PC-3 (cell line): ENCODE data around the gene CTSE. TPM values are rescaled to one million over a fixed set of nuclear protein-coding genes. Genes with fewer than 3 reads are reported as not detected.

Experiments used
- ATAC-seq: fragments of 200-7000 bp; cut with Tn5 transposase; 2 replicates; pipeline ENCODE4 v1.9.1; 2020; ENCODE audit warnings: mild to moderate bottlenecking, moderate library complexity
- BruUV-seq: library from RNA; stranded (reverse); fragments of 400-500 nt; replicated peaks from 2 replicates; lab custom pipeline; 2021; lab: Mats Ljungman, UMichigan
- CTCF ChIA-PET: fragments of 300-600 bp; sonication (Branson Sonifier 250); formaldehyde crosslinking; loops from one replicate; lab custom pipeline; 2022; ENCODE audit warnings: antibody characterized with exemption; lab: Charles Lee
- POLR2A ChIA-PET: fragments of 300-600 bp; sonication (Branson Sonifier 250); formaldehyde crosslinking; loops from one replicate; lab custom pipeline; 2022; ENCODE audit warnings: antibody characterized with exemption; ENCODE audit not compliant: unreplicated experiment; lab: Charles Lee
- DNase-seq: peaks from one replicate; pipeline ENCODE4 v3.0.0-alpha.2; 2015
- H2AFZ ChIP-seq: fragments of 300-600 bp; sonication (generic); 2 replicates; pipeline ENCODE4 v1.6.0; 2016; ENCODE audit warnings: antibody characterized with exemption, low read length
- H3F3A ChIP-seq: fragments of 300-600 bp; sonication (generic); one replicate; pipeline ENCODE4 v1.6.0; 2017; ENCODE audit warnings: antibody characterized with exemption, low read length, control low read depth, mild to moderate bottlenecking; ENCODE audit not compliant: unreplicated experiment
- H3K27ac ChIP-seq: fragments of 300-600 bp; sonication (generic); 2 replicates; pipeline ENCODE4 v1.5.1; 2016; ENCODE audit warnings: mild to moderate bottlenecking, low read length
- H3K27me3 ChIP-seq: fragments of 300-600 bp; sonication (generic); 2 replicates; pipeline ENCODE4 v1.6.1; 2016; ENCODE audit warnings: low read length, mixed read lengths
- H3K36me3 ChIP-seq: fragments of 300-600 bp; sonication (generic); 2 replicates; pipeline ENCODE4 v1.6.1; 2016; ENCODE audit warnings: low read depth, mixed run types, low read length, mixed read lengths
- H3K4me1 ChIP-seq: fragments of 300-600 bp; sonication (generic); 2 replicates; pipeline ENCODE4 v1.5.1; 2016; ENCODE audit warnings: low read length; ENCODE audit not compliant: insufficient read depth
- H3K4me2 ChIP-seq: fragments of 300-600 bp; sonication (generic); 2 replicates; pipeline ENCODE4 v1.6.0; 2016; ENCODE audit warnings: low read length
- H3K4me3 ChIP-seq: fragments of 300-600 bp; sonication (generic); 2 replicates; pipeline ENCODE4 v1.5.1; 2016; ENCODE audit warnings: mild to moderate bottlenecking, low read length, mixed read lengths
- H3K79me2 ChIP-seq: fragments of 300-600 bp; sonication (generic); 2 replicates; pipeline ENCODE4 v1.6.1; 2017; ENCODE audit warnings: low read length, mixed read lengths
- H3K9ac ChIP-seq: fragments of 300-600 bp; sonication (generic); 2 replicates; pipeline ENCODE4 v1.6.0; 2016; ENCODE audit warnings: mild to moderate bottlenecking, low read length
- H3K9me2 ChIP-seq: fragments of 300-600 bp; sonication (generic); replicated peaks from 2 replicates; pipeline ENCODE4 v1.6.1; 2016; ENCODE audit warnings: mixed run types, low read length, mixed read lengths
- H3K9me3 ChIP-seq: fragments of 300-600 bp; sonication (generic); 2 replicates; pipeline ENCODE4 v1.6.1; 2016; ENCODE audit warnings: low read length, mixed read lengths
- H4K20me1 ChIP-seq: fragments of 300-600 bp; sonication (generic); 2 replicates; pipeline ENCODE4 v1.6.1; 2016; ENCODE audit warnings: low read length, mixed read lengths
- EZH2 ChIP-seq: fragments of 300-600 bp; sonication (generic); IDR thresholded peaks from one replicate; pipeline ENCODE4 v1.6.1; 2017; ENCODE audit warnings: antibody characterized with exemption, mild to moderate bottlenecking, low read length; ENCODE audit not compliant: unreplicated experiment
- EZH2phosphoT487 ChIP-seq: fragments of 300-600 bp; sonication (generic); IDR thresholded peaks from 2 replicates; pipeline ENCODE4 v1.6.1; 2018; ENCODE audit warnings: mild to moderate bottlenecking, antibody characterized with exemption, low read length, borderline replicate concordance
- intact Hi-C: fragments of 100-400 bp; cut with micrococcal nuclease; formaldehyde crosslinking; loops from 2 replicates; pipeline ENCODE4 v1.9.0; 2023
- total RNA-seq: library from RNA; depleted of rRNA; stranded (reverse); fragments of >200 nt; gene quantifications from 2 replicates; pipeline ENCODE4 v1.2.3, GENCODE V29; 2014
- TF ChIP-seq, protein P1 (sequence below): fragments of 300-600 bp; sonication (generic); conservative IDR thresholded peaks from 2 replicates; pipeline ENCODE4 v1.5.1; 2017; ENCODE audit warnings: antibody characterized with exemption, low read depth, mild to moderate bottlenecking, low read length

The CTSE gene
- total RNA-seq, 1 experiment from 2014 or later = 0.51 TPM

DNA sequence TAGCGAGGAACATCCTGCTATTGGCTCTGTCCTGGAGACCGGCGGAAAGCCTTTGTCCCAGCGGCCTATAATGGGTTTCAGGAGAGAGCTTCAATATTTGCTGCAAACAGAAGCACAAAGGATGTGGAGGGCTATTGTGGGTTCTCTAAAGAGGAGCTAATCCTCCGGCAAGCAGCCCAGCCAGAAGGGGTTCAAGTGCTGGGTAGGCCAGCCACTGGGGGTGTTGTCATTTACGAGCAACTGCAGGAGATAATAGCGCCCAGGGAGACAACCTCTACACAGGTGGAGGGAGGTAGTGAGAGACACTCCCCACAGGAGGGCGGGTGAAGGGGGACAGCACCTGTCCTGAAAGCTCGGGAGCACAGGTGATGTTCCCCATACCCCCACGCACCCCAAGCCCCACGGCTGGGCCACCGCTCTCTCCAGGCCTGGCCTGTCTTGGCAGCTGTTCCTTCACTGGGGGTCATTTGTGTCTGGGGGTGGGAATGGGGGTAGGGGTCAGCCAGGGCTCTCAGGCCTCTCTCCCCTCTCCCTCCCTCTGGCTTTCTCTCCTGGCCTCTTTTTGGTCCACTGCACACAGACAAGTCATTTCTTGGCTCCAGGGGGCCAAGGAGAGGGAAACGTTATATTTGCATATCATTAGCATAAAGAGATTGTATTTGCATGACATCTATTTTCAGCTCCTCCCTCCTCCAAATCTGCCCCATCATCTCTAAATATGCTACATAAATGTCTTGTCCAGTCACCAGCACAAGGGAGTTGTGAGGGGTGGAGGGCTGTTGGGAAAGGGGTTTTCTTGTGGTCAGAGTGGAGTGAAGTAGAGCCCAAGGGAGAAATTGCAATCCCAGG lies 58.4 kb downstream of the CTSE start:
- Histone ChIP-seq H4K20me1 (no peaks in the 10 kb centered on the region), H3F3A (no peaks in the 10 kb centered on the region), H3K9me3 (no peaks in the 10 kb centered on the region), H2AFZ (no peak overlapping the region), H3K4me3 (no peak overlapping the region), H3K36me3 (no peaks in the 10 kb centered on the region), H3K4me2 (no peak overlapping the region), H3K9ac (no peak overlapping the region), H3K27me3 (peaks cover 11% of the 10 kb centered on the region), H3K27ac (no peak overlapping the region), H3K79me2 (no peaks in the 10 kb centered on the region), H3K9me2 (no peaks in the 10 kb centered on the region), H3K4me1 (peaks cover 5% of the 10 kb centered on the region; the same call in 1 of the 2 replicates)
- intact Hi-C loops = no loop called here
- ChIA-PET POLR2A (no interaction called here), CTCF (interaction anchor here (0.6 to 1.2 kb wide), 2 partner anchors 12 to 19 kb away, joined by 3 read pairs; no protein-coding TSS in a partner anchor)
- ATAC-seq (no peak), DNase-seq (no peak)
- BruUV-seq = no TSS peak
- TF ChIP-seq EZH2phosphoT487 (no peak), EZH2 (no peak)
- TF ChIP-seq, protein P1, sequence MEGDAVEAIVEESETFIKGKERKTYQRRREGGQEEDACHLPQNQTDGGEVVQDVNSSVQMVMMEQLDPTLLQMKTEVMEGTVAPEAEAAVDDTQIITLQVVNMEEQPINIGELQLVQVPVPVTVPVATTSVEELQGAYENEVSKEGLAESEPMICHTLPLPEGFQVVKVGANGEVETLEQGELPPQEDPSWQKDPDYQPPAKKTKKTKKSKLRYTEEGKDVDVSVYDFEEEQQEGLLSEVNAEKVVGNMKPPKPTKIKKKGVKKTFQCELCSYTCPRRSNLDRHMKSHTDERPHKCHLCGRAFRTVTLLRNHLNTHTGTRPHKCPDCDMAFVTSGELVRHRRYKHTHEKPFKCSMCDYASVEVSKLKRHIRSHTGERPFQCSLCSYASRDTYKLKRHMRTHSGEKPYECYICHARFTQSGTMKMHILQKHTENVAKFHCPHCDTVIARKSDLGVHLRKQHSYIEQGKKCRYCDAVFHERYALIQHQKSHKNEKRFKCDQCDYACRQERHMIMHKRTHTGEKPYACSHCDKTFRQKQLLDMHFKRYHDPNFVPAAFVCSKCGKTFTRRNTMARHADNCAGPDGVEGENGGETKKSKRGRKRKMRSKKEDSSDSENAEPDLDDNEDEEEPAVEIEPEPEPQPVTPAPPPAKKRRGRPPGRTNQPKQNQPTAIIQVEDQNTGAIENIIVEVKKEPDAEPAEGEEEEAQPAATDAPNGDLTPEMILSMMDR = no peak

DNA sequence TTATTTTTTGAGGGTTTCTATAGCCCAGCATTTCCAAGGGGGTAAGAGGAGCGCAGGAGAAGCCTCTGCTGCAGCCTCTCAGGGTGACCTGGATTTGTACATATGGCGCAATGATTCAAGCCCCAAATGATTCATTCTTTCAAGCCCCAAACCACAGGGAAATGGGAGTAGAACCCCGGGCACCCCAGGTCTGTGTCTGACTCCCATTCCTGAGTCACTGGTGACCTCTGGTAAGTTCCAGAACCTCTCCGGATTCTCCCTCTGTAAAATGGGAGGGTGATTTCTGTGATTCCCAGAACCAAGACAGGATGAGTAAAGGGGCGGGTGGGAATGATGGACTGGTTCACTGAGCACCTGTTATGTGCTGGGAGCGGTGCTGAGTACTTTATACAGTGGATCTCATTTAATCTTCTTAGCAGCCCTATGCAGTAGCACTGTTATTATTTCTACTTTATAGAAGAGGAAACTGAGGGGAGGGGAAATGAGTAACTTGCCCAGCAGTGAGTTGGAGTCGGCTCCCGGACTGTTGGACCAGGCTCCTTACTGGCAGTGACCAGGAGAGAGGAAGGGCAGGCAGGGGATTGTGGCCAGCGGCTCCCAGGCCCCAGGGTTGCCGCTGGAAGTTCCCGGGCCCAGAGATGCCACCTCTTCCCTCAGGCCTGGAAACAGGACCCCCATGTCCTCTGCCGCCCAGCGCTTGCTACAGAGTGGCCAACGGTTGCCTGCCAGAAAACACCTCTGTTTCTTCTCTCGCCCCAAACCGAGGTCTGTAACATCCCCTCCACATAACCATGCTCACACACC lies 60.1 kb downstream of the CTSE start:
- no peak overlapping the region for H2AFZ ChIP-seq
- no peak overlapping the region for H3K9ac ChIP-seq
- ATAC-seq (no peak), DNase-seq (peak; percentile 22)
- ChIA-PET CTCF (interaction anchor here (1.2 kb wide), 1 partner anchor 14 kb away, joined by 3 read pairs; no protein-coding TSS in a partner anchor), POLR2A (no interaction called here)
- no peak overlapping the region for H3K4me3 ChIP-seq
- no peak overlapping the region for H3K27ac ChIP-seq
- no peaks in the 10 kb centered on the region for H3K9me2 ChIP-seq
- no TSS peak for BruUV-seq
- H3K27me3 ChIP-seq = peaks cover 28% of the 10 kb centered on the region
- H3K9me3 ChIP-seq = no peaks in the 10 kb centered on the region
- intact Hi-C loops = no loop called here
- H4K20me1 ChIP-seq = no peaks in the 10 kb centered on the region
- H3K4me1 ChIP-seq = peaks cover 5% of the 10 kb centered on the region; the same call in 1 of the 2 replicates
- H3K79me2 ChIP-seq = no peaks in the 10 kb centered on the region
- H3K36me3 ChIP-seq = no peaks in the 10 kb centered on the region
- H3K4me2 ChIP-seq = no peak overlapping the region
- H3F3A ChIP-seq = no peaks in the 10 kb centered on the region
- no peak for TF ChIP-seq EZH2
- TF ChIP-seq, protein P1 = no peak
